Thyroid gland (tissue), 4 donors: ENCODE data around the gene PWWP2A. TPM values are rescaled to one million over a fixed set of nuclear protein-coding genes. Genes with fewer than 3 reads are reported as not detected.
"Not testable (repeated sequence)": the region's sequence is repeated elsewhere in the genome, so short reads cannot be mapped to it uniquely, and the experiment has no call there.

Experiments
- DNase-seq, 2 donors: peaks; one replicate each; pipeline ENCODE4 v3.0.0-alpha.2; 2019
- H3K27ac ChIP-seq, 3 donors: fragments of 200-600 bp; sonication (generic); 1 replicate in 2 of 3; 2 replicates in 1 of 3; pipeline ENCODE4 v1.5.1; 2016 to 2019; ENCODE audit warnings: mild to moderate bottlenecking in 1 of 3, moderate library complexity in 1 of 3
- H3K27me3 ChIP-seq: fragments of 200-600 bp; sonication (generic); one replicate; pipeline ENCODE4 v1.5.1; 2019
- H3K36me3 ChIP-seq, 2 donors: fragments of 200-600 bp; sonication (generic); one replicate each; pipeline ENCODE4 v1.5.1; 2016 to 2019
- H3K4me1 ChIP-seq, 2 donors: fragments of 200-600 bp; sonication (generic); one replicate each; pipeline ENCODE4 v1.5.1; 2017 to 2019
- H3K4me3 ChIP-seq, 3 donors: fragments of 200-600 bp; sonication (generic); replicated peaks in 1 of 3; 1 replicate in 2 of 3; 2 replicates in 1 of 3; pipeline ENCODE4 v1.5.1; 2016; ENCODE audit warnings: mild to moderate bottlenecking in 1 of 3
- H3K9me3 ChIP-seq: fragments of 200-600 bp; sonication (generic); one replicate; pipeline ENCODE4 v1.5.1; 2017
- POLR2A ChIP-seq, 2 donors: fragments of 450-650 bp; IDR thresholded peaks; one replicate each; pipeline ENCODE4 v1.6.1; 2017; ENCODE audit warnings: antibody characterized with exemption in 2 of 2, mild to moderate bottlenecking in 2 of 2, moderate library complexity in 1 of 2
- WGBS, 2 donors: methylation state at CpG; one replicate each; pipeline ENCODE4 v1.1.5; 2017; 5-methylcytosine and 5-hydroxymethylcytosine counted together
- intact Hi-C: fragments of 100-400 bp; cut with DNase I; formaldehyde crosslinking; loops from one replicate; pipeline ENCODE4 v1.15.1; 2023
- total RNA-seq, 4 donors: library from RNA; depleted of rRNA; stranded (reverse); fragments of >200 nt; gene quantifications; one replicate each; pipeline ENCODE4 v1.2.3, GENCODE V29; 2016
- TF ChIP-seq, protein P1 (sequence below), 6 experiments: fragments of 200-600 bp in 3 of 6; fragments of 450-650 bp in 3 of 6; sonication (generic) in 3 of 6; IDR thresholded peaks; one replicate each; pipeline ENCODE4 v1.5.1; 2016 to 2019; ENCODE audit warnings: antibody characterized with exemption in 6 of 6, mild to moderate bottlenecking in 2 of 6, inconsistent platforms in 1 of 6, moderate library complexity in 1 of 6

Gene PWWP2A
- total RNA-seq, 4 donors from 2014 or later = 28.9 to 57.3 (median 38.2) TPM

DNA sequence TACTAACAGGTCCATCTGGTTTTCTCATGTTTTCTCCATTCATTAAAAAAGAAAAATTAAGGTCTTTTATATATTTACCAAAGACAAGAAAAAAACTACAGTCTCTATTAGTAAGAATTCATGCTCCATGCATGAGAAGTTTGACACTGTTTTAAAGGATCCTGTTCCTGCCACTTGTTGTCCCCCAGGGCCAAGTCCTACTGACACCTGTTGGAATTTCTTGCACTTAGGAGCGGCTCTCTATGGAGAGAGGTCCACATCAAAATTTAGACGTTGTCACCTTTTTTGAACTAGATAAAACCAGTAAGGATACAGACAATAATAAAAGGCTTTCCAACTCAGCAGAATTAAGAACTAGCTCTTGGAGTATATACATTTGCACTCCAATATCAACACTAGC lies 42.3 kb downstream of the PWWP2A start:
- Histone ChIP-seq H3K4me3 (no peak overlapping the region), H3K4me1 (peaks cover 0 to 5% of the 10 kb centered on the region in 2 donors), H3K36me3 (no peaks in the 10 kb centered on the region), H3K9me3 (no peaks in the 10 kb centered on the region), H3K27ac (no peak overlapping the region), H3K27me3 (no peaks in the 10 kb centered on the region)
- intact Hi-C loops = no loop called here
- DNase-seq = no peak
- WGBS, 2 donors = 78 to 79% methylated on average over 2 of the region's 2 CpGs
- no peak for TF ChIP-seq POLR2A (IDR thresholded peaks at IDR 0.05)
- TF ChIP-seq, protein P1, sequence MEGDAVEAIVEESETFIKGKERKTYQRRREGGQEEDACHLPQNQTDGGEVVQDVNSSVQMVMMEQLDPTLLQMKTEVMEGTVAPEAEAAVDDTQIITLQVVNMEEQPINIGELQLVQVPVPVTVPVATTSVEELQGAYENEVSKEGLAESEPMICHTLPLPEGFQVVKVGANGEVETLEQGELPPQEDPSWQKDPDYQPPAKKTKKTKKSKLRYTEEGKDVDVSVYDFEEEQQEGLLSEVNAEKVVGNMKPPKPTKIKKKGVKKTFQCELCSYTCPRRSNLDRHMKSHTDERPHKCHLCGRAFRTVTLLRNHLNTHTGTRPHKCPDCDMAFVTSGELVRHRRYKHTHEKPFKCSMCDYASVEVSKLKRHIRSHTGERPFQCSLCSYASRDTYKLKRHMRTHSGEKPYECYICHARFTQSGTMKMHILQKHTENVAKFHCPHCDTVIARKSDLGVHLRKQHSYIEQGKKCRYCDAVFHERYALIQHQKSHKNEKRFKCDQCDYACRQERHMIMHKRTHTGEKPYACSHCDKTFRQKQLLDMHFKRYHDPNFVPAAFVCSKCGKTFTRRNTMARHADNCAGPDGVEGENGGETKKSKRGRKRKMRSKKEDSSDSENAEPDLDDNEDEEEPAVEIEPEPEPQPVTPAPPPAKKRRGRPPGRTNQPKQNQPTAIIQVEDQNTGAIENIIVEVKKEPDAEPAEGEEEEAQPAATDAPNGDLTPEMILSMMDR (IDR thresholded peaks at IDR 0.05) = no peak

DNA sequence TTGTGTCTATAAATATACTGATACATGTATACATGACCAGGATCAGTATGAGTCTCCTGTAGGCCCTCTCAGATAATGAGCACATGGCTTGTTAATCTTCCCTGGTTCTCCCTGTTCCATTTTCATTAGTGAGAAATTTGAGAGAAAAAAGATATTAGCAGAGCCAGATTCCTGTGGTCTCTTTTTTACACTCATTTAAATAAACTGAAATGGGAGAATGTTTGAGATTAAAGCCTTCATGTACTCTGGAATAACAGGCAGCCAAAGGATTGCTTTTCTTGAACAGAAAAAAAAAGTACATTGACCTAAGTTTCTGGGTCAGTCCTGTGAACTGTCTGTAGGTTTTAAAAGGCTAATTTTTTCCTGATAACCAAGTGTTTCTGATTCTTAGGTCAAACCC lies 44.2 kb downstream of the PWWP2A start:
- DNase-seq = no peak
- H3K36me3 ChIP-seq = no peaks in the 10 kb centered on the region
- H3K9me3 ChIP-seq = no peaks in the 10 kb centered on the region
- H3K27me3 ChIP-seq = no peaks in the 10 kb centered on the region
- intact Hi-C loops = no loop called here
- no peak overlapping the region for H3K27ac ChIP-seq
- TF ChIP-seq, protein P1 (IDR thresholded peaks at IDR 0.05) = no peak
- TF ChIP-seq POLR2A (IDR thresholded peaks at IDR 0.05) = no peak
- no peak overlapping the region for H3K4me3 ChIP-seq
- peaks cover 0 to 5% of the 10 kb centered on the region in 2 donors for H3K4me1 ChIP-seq

DNA sequence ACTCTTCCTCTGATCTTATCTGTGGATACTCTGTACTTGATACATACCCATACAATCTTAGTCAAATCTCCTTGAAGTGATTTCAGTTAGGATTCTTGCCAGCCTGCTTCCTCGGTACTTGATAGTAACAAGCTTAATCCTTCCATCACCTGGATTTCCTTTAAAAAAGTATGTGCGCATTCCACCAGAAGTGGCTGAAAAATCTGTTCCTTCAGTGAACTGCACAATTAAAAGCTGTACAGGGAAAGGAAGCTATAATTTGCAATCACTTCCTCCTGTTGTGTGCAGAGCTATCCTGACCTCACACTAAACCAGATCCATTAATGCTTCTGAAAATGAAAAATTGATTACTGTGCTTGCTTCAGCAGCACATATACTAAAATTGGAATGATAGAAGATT lies 47.3 kb downstream of the PWWP2A start:
- Histone ChIP-seq H3K27ac (no peak overlapping the region), H3K4me1 (peaks cover 0 to 5% of the 10 kb centered on the region in 2 donors), H3K4me3 (no peak overlapping the region), H3K27me3 (no peaks in the 10 kb centered on the region), H3K9me3 (no peaks in the 10 kb centered on the region), H3K36me3 (no peaks in the 10 kb centered on the region)
- intact Hi-C loops = no loop called here
- no peak for TF ChIP-seq POLR2A (IDR thresholded peaks at IDR 0.05)
- TF ChIP-seq, protein P1 (IDR thresholded peaks at IDR 0.05) = no peak
- WGBS, 2 donors = 78 to 79% methylated on average over 2 of the region's 2 CpGs
- no peak for DNase-seq

DNA sequence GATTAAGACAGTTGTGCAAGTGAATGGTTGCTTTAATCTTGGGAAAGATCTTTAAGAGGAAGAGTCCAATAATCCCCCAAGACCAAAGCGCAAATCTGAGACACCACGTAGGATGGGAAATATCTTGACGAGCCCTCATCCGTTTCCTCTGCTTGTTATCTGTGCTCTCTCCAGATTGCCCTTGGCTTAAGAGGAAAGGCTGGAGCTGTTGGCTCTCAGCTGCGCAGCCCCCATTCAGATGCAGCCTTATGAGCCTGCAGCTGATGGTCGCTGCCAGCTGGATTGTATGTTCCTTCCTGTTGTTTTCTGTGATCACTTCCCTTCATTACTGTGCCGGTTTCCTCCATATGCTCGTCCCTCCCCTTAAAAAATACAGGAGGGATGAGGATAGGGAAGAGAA lies 47.7 kb downstream of the PWWP2A start:
- H3K4me1 ChIP-seq = peaks cover 0 to 5% of the 10 kb centered on the region in 2 donors
- 48 to 58% methylated on average over 8 of the region's 8 CpGs for WGBS, 2 donors
- no peak overlapping the region for H3K4me3 ChIP-seq
- no peak overlapping the region for H3K27ac ChIP-seq
- intact Hi-C loops = no loop called here
- DNase-seq = no peak
- TF ChIP-seq, protein P1 (IDR thresholded peaks at IDR 0.05) = no peak
- TF ChIP-seq POLR2A (IDR thresholded peaks at IDR 0.05) = no peak
- peaks cover 0 to under 1% of the 10 kb centered on the region in 2 donors for H3K36me3 ChIP-seq
- H3K9me3 ChIP-seq = no peaks in the 10 kb centered on the region
- H3K27me3 ChIP-seq = no peaks in the 10 kb centered on the region

DNA sequence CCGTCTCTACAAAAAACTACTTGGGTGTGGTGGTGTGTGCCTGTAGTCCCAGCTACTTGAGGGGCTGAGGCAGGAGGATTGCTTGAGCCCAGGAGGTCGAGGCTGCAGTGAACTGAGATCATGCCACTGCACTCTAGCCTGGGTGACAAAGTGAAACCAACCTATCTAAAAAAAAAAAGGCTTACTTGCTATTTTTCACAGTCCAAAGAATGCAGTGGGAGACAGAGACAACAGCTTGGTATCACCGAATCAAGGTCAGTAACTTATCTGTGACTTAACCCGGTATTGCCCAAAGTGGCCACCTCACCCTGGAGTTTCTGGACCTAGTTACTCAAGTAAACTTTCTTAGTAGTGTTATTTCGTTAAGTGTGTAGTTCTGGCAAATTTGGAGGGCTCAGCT lies 50.1 kb downstream of the PWWP2A start:
- H3K27ac ChIP-seq, H3K27me3 ChIP-seq, intact Hi-C loops, H3K9me3 ChIP-seq, H3K4me3 ChIP-seq, H3K4me1 ChIP-seq, DNase-seq: not testable (repeated sequence)
- peaks cover 7 to 13% of the 10 kb centered on the region in 2 donors for H3K36me3 ChIP-seq
- WGBS, 2 donors = 84 to 89% methylated on average over 5 of the region's 5 CpGs
